ENCODE results near the gene SNAPC4.

The SNAPC4 gene

DNA sequence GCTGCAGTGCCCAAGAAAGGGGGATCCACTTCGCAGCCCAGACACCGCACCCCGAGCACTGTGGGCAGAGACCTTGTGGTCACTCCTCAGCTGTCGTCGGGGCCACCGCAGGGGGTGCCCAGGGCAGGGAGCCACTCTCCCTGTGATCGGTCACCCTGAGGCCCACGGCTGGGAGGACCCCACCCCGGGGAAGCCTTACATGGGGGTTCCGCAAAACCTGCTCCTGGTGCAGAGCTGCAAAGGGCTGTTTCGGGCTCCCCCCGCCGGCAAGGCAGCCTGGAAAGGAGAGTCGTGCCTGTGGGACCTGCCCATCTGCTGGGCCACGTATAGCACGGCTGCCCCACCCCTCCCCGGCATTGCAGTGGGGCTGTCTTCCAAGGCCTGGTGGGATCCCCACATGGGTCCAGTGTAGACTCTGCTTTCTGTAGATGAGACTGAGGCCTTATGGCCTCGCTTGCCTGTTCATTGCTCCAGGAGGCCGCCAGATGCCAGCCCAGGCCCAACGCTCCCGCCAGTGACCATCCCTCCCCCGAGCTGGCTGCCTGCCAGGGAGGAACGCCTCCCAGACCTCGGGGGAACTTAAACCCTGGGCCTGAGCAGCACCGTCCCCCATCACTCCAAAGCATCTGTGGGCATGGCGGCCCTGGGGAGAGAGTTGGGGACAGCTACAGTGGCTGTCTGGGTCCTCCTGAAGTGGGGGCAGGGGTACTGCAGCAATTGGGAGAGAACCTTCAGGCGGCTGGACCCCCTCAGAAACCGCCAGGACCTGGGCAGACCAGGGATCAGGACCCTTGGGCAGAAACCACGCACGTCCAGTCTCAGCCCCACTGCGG, 34.8 kb downstream of the SNAPC4 start:
- no peak for TF ChIP-seq EZH2phosphoT487 (IDR thresholded peaks at IDR 0.05; ENCODE audit: borderline replicate concordance, low read length)
- TF ChIP-seq, protein P1, sequence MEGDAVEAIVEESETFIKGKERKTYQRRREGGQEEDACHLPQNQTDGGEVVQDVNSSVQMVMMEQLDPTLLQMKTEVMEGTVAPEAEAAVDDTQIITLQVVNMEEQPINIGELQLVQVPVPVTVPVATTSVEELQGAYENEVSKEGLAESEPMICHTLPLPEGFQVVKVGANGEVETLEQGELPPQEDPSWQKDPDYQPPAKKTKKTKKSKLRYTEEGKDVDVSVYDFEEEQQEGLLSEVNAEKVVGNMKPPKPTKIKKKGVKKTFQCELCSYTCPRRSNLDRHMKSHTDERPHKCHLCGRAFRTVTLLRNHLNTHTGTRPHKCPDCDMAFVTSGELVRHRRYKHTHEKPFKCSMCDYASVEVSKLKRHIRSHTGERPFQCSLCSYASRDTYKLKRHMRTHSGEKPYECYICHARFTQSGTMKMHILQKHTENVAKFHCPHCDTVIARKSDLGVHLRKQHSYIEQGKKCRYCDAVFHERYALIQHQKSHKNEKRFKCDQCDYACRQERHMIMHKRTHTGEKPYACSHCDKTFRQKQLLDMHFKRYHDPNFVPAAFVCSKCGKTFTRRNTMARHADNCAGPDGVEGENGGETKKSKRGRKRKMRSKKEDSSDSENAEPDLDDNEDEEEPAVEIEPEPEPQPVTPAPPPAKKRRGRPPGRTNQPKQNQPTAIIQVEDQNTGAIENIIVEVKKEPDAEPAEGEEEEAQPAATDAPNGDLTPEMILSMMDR (IDR thresholded peaks at IDR 0.05; ENCODE audit: low read depth, low read length, poor library complexity, severe bottlenecking): no peak
- no peak overlapping the region for H3K4me3 ChIP-seq (ENCODE audit: low read length)
- no peak overlapping the region for H3K27ac ChIP-seq (ENCODE audit: low read depth, low read length)
- H3K36me3 ChIP-seq (ENCODE audit: control insufficient read depth, low read length): no peaks in the 10 kb centered on the region
- H3K9me2 ChIP-seq (replicated peaks; ENCODE audit: control insufficient read depth, low read length): no peaks in the 10 kb centered on the region
- no peaks in the 10 kb centered on the region for H4K20me1 ChIP-seq (ENCODE audit: control insufficient read depth, insufficient read depth, low read depth, low read length)
- H3K4me2 ChIP-seq (ENCODE audit: low read length): no peak overlapping the region
- H3K27me3 ChIP-seq (ENCODE audit: control insufficient read depth, low read length): no peaks in the 10 kb centered on the region
- H3K79me2 ChIP-seq (ENCODE audit: control insufficient read depth, low read length): peaks cover 5% of the 10 kb centered on the region; the same call in 1 of the 2 replicates
- H3K4me1 ChIP-seq (ENCODE audit: control insufficient read depth, low read length): peaks cover 18% of the 10 kb centered on the region
- H3K9me3 ChIP-seq (ENCODE audit: control insufficient read depth, insufficient read depth, low read length): no peaks in the 10 kb centered on the region
- no peaks in the 10 kb centered on the region for H3F3A ChIP-seq (ENCODE audit: control insufficient read depth, insufficient read depth)

DNA sequence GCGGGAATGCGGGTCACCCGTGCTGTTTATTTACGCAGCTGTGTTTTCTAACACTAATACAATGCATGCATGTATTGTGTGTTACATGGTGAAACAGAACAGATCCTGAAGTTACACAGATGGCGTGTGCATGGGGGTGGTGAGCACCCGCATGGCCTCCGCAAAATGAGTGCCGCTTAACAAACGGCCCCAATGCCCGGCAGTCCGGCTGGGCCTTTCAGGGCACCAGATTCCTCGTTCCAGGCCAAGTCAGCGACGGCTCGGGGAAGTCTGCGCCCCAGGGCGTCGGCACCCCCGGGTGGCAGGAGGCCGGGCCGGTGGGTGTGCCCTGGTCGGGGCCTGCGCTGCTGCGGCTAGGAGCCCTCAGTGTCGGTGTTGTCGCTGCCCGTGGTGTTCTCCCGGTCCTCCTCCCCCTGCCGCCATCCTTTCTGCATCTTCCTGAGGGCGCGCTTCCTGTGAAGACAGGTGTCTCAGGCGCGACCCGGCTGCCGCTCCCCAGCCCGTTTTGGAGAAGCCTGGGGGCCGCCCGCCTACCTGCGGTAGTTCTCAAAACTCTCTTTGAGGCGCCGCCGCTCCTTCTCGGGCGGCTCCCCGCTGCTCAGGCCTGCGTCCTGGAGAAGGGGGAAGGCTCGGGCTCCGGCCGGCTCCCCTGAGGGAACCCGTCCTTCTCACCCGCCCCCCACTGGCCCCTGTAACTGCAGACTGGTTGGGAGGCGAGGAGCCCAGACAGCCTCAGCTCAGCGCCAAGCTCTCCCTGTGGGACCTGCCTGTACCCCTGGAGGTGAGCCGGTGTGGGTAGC, 35.8 kb downstream of the SNAPC4 start:
- H3K4me1 ChIP-seq (ENCODE audit: control insufficient read depth, low read length): peaks cover 18% of the 10 kb centered on the region

DNA sequence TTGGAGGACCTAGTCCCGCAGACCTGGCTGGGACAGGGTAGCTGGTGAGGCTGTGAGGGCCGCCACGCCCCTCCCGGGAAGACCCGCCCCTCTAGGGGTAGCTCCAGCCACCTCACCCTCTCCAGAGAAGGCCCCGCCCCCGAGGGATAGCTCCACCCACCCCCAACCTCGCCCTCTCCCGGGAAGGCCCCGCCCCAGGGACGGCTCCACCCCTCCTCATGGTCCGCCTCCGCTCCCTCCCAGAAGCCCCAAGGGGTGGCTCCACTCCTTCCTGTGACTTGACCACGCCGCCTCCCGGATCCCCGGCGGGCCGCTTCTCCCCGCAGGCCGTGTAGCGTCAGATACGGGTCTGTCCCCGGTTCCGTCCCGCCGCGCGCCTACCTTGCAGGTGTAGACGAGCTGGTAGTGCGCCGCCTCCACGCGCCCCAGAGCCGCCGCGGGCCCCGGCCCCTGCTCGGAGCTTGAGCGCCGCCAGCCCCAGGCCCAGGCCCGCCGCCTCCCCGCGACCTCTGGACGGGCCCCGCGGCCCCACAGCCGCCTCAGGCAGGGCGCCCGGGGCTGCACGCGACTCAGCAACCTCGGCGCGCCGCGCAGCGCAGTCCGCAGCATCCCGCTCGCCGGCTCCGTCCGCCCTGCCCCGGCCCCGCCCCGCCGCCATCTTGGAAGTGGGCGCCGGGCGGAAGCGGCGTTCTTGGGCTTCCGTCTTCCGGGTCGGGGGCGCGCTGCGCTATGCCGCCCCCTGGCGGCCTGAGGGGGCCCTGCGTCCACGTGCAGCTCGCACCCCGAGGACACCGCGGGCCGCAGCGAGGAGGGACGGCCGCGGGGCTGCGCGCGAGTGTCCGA, 36.6 kb downstream of the SNAPC4 start, which contains the start of gene DNLZ:
Gene DNLZ (minus strand): TSS at position 639 of the 843 bp plus-strand sequence. CDS start 30 bp downstream, at position 609.
- TF ChIP-seq, protein P1 (IDR thresholded peaks at IDR 0.05; ENCODE audit: low read depth, low read length, poor library complexity, severe bottlenecking): peak; percentile 92
- no peak for TF ChIP-seq EZH2phosphoT487 (IDR thresholded peaks at IDR 0.05; ENCODE audit: borderline replicate concordance, low read length)
- peaks cover 5% of the 10 kb centered on the region; the same call in 1 of the 2 replicates for H3K79me2 ChIP-seq (ENCODE audit: control insufficient read depth, low read length)
- peak within 1 kb of the TSS; percentile 82 for H3K4me3 ChIP-seq (ENCODE audit: low read length)
- peak within 1 kb of the TSS; percentile 63 for H3K27ac ChIP-seq (ENCODE audit: low read depth, low read length)
- H3F3A ChIP-seq (ENCODE audit: control insufficient read depth, insufficient read depth): no peaks in the 10 kb centered on the region
- H3K9me3 ChIP-seq (ENCODE audit: control insufficient read depth, insufficient read depth, low read length): no peaks in the 10 kb centered on the region
- H3K27me3 ChIP-seq (ENCODE audit: control insufficient read depth, low read length): no peaks in the 10 kb centered on the region
- peaks cover 18% of the 10 kb centered on the region for H3K4me1 ChIP-seq (ENCODE audit: control insufficient read depth, low read length)
- peak within 1 kb of the TSS; percentile 73 for H3K4me2 ChIP-seq (ENCODE audit: low read length)
- no peaks in the 10 kb centered on the region for H3K9me2 ChIP-seq (replicated peaks; ENCODE audit: control insufficient read depth, low read length)
- no peaks in the 10 kb centered on the region for H4K20me1 ChIP-seq (ENCODE audit: control insufficient read depth, insufficient read depth, low read depth, low read length)
- H3K36me3 ChIP-seq (ENCODE audit: control insufficient read depth, low read length): no peaks in the 10 kb centered on the region

More for the DNA sequence above, 35.8 kb downstream of the SNAPC4 start:
- Histone ChIP-seq H3K4me3 (ENCODE audit: low read length) (peak overlapping the region; percentile 82), H3K27ac (ENCODE audit: low read depth, low read length) (no peak overlapping the region), H3K79me2 (ENCODE audit: control insufficient read depth, low read length) (peaks cover 5% of the 10 kb centered on the region; the same call in 1 of the 2 replicates), H3K27me3 (ENCODE audit: control insufficient read depth, low read length) (no peaks in the 10 kb centered on the region), H3K9me3 (ENCODE audit: control insufficient read depth, insufficient read depth, low read length) (no peaks in the 10 kb centered on the region), H3K4me2 (ENCODE audit: low read length) (peak overlapping the region; percentile 31; the same call in 1 of the 2 replicates), H3K36me3 (ENCODE audit: control insufficient read depth, low read length) (no peaks in the 10 kb centered on the region), H3K9me2 (replicated peaks; ENCODE audit: control insufficient read depth, low read length) (no peaks in the 10 kb centered on the region), H3F3A (ENCODE audit: control insufficient read depth, insufficient read depth) (no peaks in the 10 kb centered on the region), H4K20me1 (ENCODE audit: control insufficient read depth, insufficient read depth, low read depth, low read length) (no peaks in the 10 kb centered on the region)
- TF ChIP-seq EZH2phosphoT487 (IDR thresholded peaks at IDR 0.05; ENCODE audit: borderline replicate concordance, low read length): no peak
- TF ChIP-seq, protein P1 (IDR thresholded peaks at IDR 0.05; ENCODE audit: low read depth, low read length, poor library complexity, severe bottlenecking): peak; percentile 33

Data from DOHH2 (cell line).